Gastrocnemius medialis (tissue), 4 donors: ENCODE measurements around the gene USP36.

Experiments
- POLR2A ChIP-seq, 2 donors: fragments of 450-650 bp; IDR thresholded peaks; one replicate each; pipeline ENCODE4 v1.6.1; 2017; ENCODE audit warnings: antibody characterized with exemption in 2 of 2, mild to moderate bottlenecking in 2 of 2, moderate library complexity in 2 of 2
- TF ChIP-seq, protein P1 (sequence below), 5 experiments: fragments of 450-650 bp in 3 of 5; fragments of 200-600 bp in 2 of 5; sonication (generic) in 2 of 5; IDR thresholded peaks in 4 of 5; conservative IDR thresholded peaks in 1 of 5; 1 replicate in 4 of 5; 2 replicates in 1 of 5; pipeline ENCODE4 v1.5.1; 2016 to 2019; ENCODE audit warnings: antibody characterized with exemption in 5 of 5, mild to moderate bottlenecking in 3 of 5, moderate library complexity in 3 of 5

DNA sequence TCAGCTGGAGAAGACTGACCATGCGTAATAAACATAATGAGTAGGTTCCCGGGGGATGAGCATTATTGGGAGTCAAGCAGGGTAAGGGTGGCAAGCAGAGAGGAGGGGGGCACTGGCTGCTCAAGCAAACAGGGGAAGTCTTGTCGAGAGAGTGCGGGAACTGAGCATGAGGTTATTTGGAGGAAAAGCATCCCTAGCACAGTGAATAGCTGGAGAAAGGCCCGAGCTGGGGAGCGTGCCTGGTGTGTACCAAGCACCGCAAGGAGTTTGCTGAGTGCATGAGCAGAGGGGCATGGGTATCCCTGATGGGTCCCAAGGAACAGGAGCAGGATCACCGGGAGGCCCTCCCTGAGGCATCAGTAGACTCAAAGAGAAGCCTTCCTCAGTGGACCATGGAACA is 75.7 kb downstream of the USP36 start:
- no peak for TF ChIP-seq POLR2A (IDR thresholded peaks at IDR 0.05)
- TF ChIP-seq, protein P1, sequence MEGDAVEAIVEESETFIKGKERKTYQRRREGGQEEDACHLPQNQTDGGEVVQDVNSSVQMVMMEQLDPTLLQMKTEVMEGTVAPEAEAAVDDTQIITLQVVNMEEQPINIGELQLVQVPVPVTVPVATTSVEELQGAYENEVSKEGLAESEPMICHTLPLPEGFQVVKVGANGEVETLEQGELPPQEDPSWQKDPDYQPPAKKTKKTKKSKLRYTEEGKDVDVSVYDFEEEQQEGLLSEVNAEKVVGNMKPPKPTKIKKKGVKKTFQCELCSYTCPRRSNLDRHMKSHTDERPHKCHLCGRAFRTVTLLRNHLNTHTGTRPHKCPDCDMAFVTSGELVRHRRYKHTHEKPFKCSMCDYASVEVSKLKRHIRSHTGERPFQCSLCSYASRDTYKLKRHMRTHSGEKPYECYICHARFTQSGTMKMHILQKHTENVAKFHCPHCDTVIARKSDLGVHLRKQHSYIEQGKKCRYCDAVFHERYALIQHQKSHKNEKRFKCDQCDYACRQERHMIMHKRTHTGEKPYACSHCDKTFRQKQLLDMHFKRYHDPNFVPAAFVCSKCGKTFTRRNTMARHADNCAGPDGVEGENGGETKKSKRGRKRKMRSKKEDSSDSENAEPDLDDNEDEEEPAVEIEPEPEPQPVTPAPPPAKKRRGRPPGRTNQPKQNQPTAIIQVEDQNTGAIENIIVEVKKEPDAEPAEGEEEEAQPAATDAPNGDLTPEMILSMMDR (IDR thresholded peaks at IDR 0.05 in 4 of 5, conservative IDR thresholded peaks at IDR 0.05 in 1 of 5): no peak
